Activated CD8-positive, alpha-beta memory T cell treated with anti-CD3 and anti-CD28 coated beads, Interleukin-2, amount 50 U/mL, for 4 hours (primary cell): Measurements from ENCODE around the gene C12orf56.
"Not testable (repeated sequence)": the region's sequence is repeated elsewhere in the genome, so short reads cannot be mapped to it uniquely, and the experiment has no call there.

Source experiments
- DNase-seq: peaks from one replicate; pipeline ENCODE4 v3.0.0-alpha.2; 2020

C12orf56 gene

GRCh38 chr12:64296301-64296700 lies 94.3 kb downstream of the C12orf56 start:
- no peak for DNase-seq

GRCh38 chr12:64293654-64294364 lies 96.7 kb downstream of the C12orf56 start:
- no peak for DNase-seq

GRCh38 chr12:64293174-64293573 lies 97.4 kb downstream of the C12orf56 start:
- DNase-seq = not testable (repeated sequence)

- no peak for DNase-seq
Observed at GRCh38 chr12:64286521-64286920, 104.0 kb downstream of the C12orf56 start.

GRCh38 chr12:64284256-64284655 lies 106.3 kb downstream of the C12orf56 start:
- DNase-seq = no peak

- DNase-seq = no peak
Observed at GRCh38 chr12:64278421-64278820, 112.1 kb downstream of the C12orf56 start.

GRCh38 chr12:64273527-64274403 lies 116.8 kb downstream of the C12orf56 start:
- no peak for DNase-seq

- no peak for DNase-seq
Observed at GRCh38 chr12:64270411-64270810, 120.1 kb downstream of the C12orf56 start.

GRCh38 chr12:64269161-64269560 lies 121.4 kb downstream of the C12orf56 start:
- no peak for DNase-seq

- DNase-seq = no peak
Observed at GRCh38 chr12:64268409-64268808, 122.1 kb downstream of the C12orf56 start.

- DNase-seq = no peak
Observed at GRCh38 chr12:64265839-64266238, 124.7 kb downstream of the C12orf56 start.

- DNase-seq = no peak
Observed at GRCh38 chr12:64261813-64262212, 128.7 kb downstream of the C12orf56 start.

GRCh38 chr12:64258576-64258975 lies 132.0 kb downstream of the C12orf56 start:
- DNase-seq = no peak

GRCh38 chr12:64256166-64256800 lies 134.3 kb downstream of the C12orf56 start:
- no peak for DNase-seq

GRCh38 chr12:64255249-64255648 lies 135.3 kb downstream of the C12orf56 start:
- DNase-seq = no peak

GRCh38 chr12:64253356-64253755 lies 137.2 kb downstream of the C12orf56 start:
- DNase-seq = no peak

- no peak for DNase-seq
Observed at GRCh38 chr12:64252681-64253080, 137.9 kb downstream of the C12orf56 start.

GRCh38 chr12:64243809-64244208 lies 146.7 kb downstream of the C12orf56 start:
- no peak for DNase-seq

GRCh38 chr12:64240781-64241180 lies 149.8 kb downstream of the C12orf56 start:
- no peak for DNase-seq

- DNase-seq = no peak
Observed at GRCh38 chr12:64237382-64237781, 153.2 kb downstream of the C12orf56 start.

- no peak for DNase-seq
Observed at GRCh38 chr12:64236549-64236948, 154.0 kb downstream of the C12orf56 start.

- DNase-seq = no peak
Observed at GRCh38 chr12:64232196-64232595, 158.4 kb downstream of the C12orf56 start.

GRCh38 chr12:64229796-64230195 lies 160.8 kb downstream of the C12orf56 start:
- no peak for DNase-seq

GRCh38 chr12:64229240-64229639 lies 161.3 kb downstream of the C12orf56 start:
- DNase-seq = no peak
